HEK293 (cell line): ENCODE measurements around the gene PARP11.

Experiments
- CTCF ChIP-seq: fragments of 450-650 bp; formaldehyde crosslinking; IDR thresholded peaks from 2 replicates; pipeline ENCODE4 v1.5.1; 2016; ENCODE audit warnings: missing biosample characterization, missing genetic modification characterization
- GLI4 ChIP-seq: fragments of 450-650 bp; formaldehyde crosslinking; IDR thresholded peaks from 2 replicates; pipeline ENCODE4 v1.5.1; 2016; ENCODE audit warnings: missing biosample characterization, missing genetic modification characterization

DNA sequence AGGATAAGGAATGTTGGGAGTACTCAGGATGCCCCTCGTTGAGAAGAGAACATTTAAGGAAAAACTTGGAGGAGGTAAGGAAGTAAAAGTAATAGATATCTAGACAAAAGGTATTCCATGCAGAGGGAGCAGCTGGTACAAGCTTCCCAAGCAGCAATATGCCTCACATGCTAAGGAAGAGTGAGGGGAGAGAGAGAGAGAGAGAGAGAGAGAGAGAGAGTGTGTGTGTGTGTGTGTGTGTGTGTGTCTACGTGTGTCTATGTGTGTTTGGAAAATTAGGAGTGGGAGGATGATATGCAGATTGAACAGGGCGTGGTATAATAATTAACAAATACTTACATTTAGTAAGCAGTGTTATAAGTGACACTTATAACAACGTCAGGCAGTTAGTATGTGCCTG lies 9.2 kb upstream of the PARP11 start:
- TF ChIP-seq GLI4 (no peak), CTCF (no peak)
